DMS 273 (cell line): ENCODE results near the gene NRIP1.

Experiments
- DNase-seq: peaks from one replicate; lab custom pipeline; 2025; ENCODE audit not compliant: unreplicated experiment; lab: John Stamatoyannopoulos, UW

Gene NRIP1

DNA sequence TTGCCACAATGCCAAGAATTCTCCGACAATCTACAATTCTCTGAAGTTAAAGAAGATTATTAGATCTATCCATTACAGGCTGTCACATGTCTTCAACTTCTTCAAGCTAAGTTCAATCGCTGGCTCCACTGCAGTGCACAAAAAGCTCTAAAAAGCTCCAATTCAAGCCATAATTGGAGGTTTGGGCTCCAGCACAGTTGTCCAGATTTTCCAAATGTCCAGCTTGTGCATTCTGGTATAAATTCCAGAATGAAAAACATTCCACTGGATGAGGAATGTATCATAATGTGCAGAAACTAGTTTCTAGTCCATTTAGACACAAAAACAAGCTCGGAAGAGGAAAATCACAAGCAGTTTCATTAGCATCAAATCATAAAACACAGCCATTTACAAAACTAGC, 138.6 kb downstream of the NRIP1 start:
- DNase-seq: no peak

DNA sequence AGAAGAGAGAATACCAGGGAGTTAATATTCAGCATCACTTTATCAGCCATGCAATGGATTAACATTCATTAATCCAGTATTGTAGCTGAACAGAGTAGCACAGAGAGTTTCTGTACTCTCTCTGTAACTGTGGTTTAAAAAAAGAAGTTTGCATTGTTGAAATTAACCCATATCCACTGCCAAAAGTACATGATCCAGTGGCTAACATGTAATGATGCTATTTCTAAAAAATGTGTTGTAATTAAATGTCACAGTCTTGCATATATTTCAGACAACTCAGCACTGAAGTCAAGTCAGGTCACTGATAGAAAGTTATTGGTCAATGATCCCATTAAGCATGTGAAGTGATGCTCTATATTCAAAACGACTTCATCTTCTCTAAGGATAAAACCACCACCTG, 141.3 kb downstream of the NRIP1 start:
- no peak for DNase-seq

DNA sequence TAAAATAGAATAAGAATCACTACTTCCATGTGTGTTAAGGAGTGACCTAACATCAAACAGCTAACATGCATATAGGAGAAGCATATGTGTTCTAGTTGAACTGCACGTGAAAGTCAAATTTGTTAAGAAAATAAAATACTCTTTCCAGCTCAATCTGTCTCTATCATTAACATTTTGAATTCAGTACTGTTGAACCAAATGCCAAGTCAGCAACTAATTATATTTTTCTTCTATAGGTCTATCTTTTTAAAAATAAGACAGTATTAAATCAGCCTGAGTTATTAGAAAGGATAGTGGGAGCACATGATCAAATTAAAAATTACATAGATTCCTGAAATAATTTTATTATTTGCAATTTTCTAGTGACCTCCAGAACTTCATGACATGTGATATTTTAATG, 141.8 kb downstream of the NRIP1 start:
- no peak for DNase-seq

DNA sequence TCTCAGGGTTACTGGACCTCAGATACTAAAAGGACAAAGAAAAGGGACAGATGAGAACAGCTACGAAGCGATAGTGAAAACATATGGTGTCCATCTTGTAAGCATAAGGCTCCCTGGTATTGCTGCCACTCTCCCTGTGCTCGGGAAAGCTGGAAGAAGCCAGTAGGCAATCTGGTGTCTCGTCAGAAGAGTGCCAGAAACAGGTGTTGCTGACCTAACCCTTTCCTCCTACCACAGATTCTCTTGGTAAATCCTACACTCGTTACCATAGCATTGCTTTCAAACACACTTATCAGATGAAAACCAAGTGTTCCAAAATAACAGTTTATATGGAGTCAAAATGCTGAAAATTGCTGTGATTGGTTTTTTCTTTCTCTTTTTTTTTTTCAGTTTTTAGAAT, 146.3 kb downstream of the NRIP1 start:
- peak; percentile 93 for DNase-seq

DNA sequence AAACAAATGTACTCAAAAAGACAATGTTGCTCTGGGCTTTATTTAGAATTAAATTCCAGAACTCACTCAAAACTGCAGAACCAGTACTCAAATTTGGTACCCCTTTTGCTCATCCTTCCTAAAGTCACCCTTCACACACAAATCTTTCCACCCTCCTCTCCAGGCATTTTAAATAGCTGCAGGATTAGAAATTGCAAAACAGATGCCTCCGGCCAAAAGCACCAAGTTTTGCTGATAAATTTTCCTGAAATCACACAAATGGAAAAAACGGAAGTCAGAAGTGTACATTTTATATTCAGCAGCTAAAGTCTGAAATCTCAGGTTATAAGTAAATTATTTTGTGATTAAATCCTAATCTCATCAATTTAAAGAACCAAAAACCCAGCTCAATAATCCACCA, 147.0 kb downstream of the NRIP1 start:
- no peak for DNase-seq

DNA sequence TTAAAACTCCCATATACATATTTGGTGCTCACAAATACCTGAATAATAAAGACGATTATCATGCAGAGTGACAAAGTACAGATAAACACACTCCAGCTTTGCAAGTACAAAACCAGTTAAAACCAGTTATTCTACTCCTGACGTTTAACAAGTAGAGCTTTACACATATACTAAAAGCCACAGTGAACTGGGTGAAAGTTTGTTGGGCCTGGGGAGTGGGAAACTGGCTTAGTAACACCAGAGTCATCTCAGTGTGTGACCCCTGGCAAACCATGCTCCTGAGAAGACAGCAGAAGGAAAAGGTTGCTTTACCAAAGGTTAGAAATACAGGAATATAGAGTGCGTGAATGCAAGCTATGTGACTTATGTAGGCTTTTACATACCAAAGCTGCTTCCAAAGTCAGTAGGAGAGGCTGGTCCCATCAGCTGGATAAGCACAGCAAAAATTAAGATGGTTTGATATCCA, 148.1 kb downstream of the NRIP1 start:
- peak; percentile 8 for DNase-seq

DNA sequence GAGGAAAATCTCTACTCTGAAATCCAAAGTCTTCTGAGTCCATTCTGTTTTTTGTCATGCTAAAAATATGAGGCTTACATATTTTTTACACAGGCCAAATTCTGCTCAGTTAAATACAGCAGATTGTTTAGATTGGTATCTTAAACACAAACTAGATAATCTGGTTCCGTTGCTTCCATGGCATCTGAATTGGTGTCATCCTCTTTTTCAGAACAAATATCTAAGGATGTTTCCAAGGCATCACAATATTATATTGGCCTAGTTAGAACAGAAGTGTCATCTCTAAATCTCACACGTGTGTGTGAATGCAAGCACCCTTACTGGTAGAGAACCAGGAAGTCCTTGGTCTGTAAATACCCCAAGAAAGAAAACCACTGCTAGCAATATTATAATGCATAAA, 151.2 kb downstream of the NRIP1 start:
- no peak for DNase-seq

DNA sequence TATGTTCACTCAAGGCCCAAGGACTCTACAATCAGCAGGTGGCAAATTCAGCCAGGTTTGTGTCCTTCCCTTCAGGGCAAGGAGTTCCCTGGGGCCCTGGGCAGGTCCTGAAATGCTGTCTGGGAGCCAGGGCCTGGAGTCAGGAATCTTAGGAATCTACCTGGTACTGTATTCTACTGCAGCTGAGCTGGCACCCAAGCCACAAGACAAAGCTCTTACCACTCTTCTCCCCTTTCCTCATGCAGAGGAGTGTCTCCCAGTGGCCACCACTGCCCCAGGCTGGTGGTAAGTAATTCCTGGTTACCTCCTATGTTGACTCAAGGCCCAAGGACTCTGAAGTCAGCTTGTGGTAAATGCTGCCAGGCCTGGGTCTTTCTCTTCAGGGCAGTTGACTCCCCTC, 153.4 kb downstream of the NRIP1 start:
- DNase-seq: no peak
